RKO (cell line): ENCODE data around the gene KRTAP3-2.
"Not testable (repeated sequence)": the region's sequence is repeated elsewhere in the genome, so short reads cannot be mapped to it uniquely, and the experiment has no call there.

Experiments used
- DNase-seq: peaks from one replicate; pipeline ENCODE4 v3.0.0-alpha.2; 2016; ENCODE audit warnings: low spot score

The KRTAP3-2 gene

DNA sequence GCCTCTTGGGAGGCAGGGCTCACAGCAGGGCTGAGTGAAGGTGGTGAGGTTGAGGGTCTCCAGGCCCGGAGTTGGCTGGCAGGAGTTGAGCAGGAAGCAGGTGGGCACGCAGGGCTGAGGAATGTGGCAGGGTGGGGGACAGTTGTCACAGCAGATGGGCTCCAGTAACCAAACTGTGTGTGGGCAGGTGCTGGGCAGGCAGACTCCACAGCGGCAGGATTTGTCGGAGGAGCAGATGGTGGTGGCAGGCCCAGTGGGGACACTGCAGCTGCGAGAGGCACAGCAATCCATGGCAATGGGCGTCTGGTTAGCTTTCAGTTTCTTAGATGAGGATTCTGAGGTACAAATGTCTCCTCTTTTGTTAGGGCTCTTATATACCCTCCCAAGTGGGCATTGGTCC, at the start of gene KRTAP3-2:
Gene KRTAP3-2 (minus strand): TSS at position 344 of the 400 bp plus-strand sequence. CDS start 53 bp downstream, at position 291.
- DNase-seq = not testable (repeated sequence)

DNA sequence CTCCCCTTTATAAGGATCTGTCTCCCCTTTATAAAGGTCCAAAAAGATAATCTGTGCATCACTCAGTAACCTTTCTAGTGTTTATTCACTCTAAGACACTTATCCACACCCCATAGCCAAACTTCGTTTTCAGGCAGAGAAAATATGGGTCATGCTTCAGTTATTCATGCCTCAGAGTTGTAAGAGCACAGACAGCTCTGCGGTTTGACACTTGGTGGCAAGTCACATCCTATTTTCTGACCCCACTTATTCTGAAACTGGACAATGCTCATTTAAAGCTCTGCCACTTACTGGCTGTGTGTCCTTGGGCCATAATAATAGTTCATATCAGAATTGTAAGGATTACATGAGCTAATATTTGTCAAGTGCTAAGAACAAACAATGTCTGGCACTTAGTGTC, 49.4 kb upstream of the KRTAP3-2 start:
- peak; percentile 56 for DNase-seq

DNA sequence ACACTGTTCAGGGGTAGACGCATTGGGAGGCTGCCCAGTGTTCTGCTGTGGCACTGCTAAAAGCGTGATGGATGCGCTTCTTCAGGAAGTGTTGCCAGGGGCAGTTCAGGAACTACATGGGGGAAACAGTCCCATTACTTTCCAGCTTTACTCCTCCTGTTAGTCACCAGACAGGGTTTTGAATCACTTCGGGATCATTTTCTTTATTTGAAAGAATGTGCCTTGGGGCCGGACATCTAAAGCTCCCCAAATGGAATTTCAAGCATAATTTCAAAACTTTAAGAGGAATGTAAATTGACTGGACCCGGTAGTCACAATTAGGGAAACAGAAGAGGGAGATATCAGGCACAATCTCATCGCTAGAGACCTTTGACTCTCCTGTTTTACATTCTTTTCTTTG, 48.7 kb upstream of the KRTAP3-2 start:
- DNase-seq = no peak

DNA sequence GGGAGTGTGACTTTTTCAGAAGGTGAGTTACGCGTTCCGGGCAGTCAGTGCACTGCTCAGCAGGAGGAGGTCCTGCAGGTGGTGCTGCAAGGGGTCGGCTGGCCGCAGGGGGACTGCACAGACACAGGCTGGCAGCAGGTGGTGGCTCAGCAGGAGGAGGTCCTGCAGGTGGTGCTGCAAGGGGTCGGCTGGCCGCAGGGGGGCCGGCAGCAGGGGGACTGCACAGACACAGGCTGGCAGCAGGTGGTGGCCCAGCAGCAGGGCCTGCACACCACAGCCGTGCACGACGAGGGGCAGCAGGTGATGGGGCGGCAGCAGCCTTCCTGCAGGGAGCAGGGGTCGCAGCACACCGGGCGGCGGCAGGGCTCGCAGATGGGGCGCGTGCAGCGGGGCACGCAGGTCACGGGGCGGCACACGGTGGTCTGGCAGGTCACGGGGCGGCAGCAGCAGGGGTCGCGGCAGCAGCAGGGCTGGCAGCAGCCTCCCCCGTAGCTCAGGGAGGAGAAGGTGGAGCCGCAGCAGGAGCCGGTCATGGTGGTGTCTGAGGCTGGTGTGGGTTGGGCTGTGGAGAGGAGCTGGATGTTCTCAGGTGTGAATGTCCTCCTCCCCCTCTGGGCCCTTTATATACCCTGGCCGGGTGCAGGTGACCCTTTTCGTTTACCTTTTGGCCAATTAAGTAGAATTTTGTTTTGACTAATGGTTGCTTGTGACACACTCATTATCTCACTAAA, 47.2 kb upstream of the KRTAP3-2 start, which contains the start of gene KRTAP2-1:
Gene KRTAP2-1 (minus strand): TSS at position 582 of the 731 bp plus-strand sequence. CDS start 49 bp downstream, at position 533.
- DNase-seq = not testable (repeated sequence)

DNA sequence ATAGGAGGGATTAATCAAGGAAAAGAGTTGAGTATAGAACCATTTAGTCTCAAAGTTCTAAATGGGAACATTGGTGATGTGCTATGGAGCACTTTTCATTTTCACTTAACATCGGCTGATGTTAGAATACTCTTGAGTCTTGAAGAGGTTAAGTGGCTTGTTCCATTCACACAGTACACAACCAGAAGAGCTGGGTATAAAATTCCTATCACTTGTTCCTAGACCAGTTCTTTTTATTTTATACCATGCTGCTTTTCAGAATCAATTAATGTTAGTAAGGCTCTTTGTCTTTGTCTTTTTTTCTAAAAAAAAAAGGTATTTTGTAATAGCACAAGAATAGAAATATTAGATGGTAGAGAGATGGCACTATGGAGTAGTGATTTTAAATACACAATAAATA, 43.2 kb upstream of the KRTAP3-2 start:
- no peak for DNase-seq

DNA sequence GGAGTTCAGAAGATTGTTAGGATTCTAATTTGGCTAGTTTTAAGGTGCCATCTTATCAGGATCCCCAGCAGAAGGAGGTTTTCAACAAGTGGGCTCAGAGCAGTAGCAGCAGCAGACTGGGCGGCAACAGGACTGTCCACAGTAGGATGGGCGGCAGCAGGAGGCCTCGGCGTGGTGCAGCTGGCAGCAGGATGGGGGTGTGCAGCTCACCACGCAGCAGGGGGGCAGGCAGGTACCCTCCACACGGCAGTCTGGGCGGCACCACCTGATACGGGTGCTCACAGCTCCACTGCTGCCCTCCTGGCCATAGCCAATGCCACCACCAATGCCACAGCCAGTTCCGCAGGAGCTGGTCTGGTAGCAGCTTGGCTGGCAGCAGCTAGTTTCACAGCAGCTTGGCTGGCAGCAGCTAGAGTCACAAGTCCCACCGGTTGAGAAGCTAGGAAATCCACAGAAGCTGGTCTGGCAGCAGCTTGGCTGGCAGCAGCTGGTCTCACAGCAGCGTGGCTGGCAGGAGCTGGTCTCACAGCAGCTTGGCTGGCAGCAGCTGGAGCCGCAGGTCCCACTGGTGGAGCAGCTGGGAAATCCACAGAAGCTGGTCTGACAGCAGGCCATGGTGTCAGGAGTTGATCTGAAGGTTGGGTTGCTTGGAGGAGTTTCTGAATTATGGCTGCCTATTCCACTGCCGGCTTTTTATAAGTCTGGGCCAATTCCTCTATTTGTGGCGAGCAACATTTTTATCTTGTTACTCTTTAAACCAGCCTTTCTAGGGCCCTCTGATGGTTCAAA, 41.3 kb upstream of the KRTAP3-2 start, which contains the start of gene KRTAP1-1:
Gene KRTAP1-1 (minus strand): TSS at position 668 of the 789 bp plus-strand sequence. CDS start 53 bp downstream, at position 615.
- DNase-seq = not testable (repeated sequence)

DNA sequence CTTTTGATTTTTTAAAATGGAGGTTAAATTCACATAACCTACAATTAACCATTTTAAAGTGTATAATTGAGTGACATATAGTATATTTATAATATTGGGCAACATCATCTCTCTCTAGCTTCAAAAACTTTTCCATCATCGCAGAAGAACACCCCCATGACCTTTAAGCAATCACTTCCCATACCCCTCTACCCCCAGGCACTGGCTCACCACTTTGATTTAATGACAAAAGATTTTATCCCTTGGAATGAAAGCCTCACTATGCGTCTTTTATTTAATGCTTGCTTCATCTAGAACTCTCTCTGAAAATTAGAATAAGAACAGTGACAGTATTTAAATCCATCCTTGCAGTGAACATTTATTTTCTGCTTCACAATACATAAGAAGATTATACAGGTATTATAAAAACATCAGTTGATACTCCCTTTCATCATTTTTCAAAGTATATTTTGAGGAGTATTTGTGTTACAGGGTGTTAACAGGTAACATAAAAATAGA, 38.2 kb upstream of the KRTAP3-2 start:
- no peak for DNase-seq

DNA sequence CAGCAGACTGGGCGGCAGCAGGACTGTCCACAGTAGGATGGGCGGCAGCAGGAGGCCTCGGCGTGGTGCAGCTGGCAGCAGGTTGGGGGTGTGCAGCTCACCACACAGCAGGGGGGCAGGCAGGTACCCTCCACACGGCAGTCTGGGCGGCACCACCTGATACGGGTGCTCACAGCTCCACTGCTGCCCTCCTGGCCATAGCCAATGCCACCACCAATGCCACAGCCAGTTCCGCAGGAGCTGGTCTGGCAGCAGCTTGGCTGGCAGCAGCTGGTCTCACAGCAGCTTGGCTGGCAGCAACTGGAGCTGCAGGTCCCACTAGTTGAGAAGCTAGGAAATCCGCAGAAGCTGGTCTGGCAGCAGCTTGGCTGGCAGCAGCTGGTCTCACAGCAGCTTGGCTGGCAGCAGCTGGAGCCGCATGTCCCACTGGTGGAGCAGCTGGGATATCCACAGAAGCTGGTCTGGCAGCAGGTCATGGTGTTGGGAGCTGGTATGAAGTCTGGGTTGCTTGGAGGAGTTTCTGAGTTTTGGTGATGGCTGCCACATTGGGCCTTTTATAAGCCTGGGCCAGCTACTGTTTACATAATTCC, 34.7 kb upstream of the KRTAP3-2 start, which contains the start of gene KRTAP1-3:
Gene KRTAP1-3 (minus strand): TSS at position 529 of the 590 bp plus-strand sequence. CDS start 53 bp downstream, at position 476.
- not testable (repeated sequence) for DNase-seq

DNA sequence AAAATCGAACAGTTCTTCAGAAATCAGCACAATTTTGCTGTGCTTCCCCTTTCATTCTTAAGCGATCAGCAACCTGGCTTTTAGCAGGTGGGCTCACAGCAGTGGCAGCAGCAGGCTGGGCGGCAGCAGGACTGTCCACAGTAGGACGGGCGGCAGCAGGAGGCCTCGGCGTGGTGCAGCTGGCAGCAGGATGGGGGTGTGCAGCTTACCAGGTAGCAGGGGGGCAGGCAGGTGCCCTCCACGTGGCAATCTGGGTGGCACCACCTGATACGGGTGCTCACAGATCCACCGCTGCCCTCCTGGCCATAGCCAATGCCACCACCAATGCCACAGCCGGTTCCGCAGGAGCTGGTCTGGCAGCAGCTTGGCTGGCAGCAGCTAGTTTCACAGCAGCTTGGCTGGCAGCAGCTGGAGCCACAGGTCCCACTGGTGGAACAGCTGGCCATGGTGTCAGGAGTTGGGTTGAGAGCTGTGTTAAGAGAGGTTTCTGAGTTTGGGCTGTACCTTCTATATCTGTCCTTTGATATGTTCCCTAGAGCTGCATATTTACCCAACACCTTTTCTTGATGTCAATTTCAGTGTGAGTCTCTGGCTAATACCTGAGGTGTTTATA, 30.0 kb upstream of the KRTAP3-2 start, which contains the start of gene KRTAP1-4:
Gene KRTAP1-4 (minus strand): TSS at position 563 of the 613 bp plus-strand sequence. CDS start 117 bp downstream, at position 446.
- DNase-seq = no peak

DNA sequence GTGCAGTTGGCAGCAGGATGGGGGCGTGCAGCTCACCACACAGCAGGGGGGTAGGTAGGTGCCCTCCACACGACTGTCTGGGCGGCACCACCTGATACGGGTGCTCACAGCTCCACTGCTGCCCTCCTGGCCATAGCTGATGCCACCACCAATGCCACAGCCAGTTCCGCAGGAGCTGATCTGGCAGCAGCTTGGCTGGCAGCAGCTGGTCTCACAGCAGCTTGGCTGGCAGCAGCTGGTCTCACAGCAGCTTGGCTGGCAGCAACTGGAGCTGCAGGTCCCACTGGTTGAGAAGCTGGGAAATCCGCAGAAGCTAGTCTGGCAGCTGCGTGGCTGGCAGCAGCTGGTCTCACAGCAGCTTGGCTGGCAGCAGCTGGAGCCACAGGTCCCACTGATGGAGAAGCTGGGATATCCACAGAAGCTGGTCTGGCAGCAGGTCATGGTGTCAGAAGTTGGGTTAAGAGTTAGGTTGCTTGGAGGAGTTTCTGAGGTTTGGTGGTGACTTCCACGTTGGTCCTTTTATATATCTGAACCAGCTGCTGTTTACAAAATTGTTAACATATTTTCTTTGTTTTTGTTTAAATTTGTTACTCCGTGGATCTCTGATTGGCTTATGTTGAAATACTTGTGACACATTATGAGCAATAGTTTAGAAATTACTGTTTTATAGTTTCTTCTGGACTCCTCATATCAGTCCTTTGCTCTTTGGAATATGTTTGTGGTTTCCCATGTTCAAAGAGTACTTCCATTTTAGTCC, 27.2 kb upstream of the KRTAP3-2 start, which contains the start of gene KRTAP1-5:
Gene KRTAP1-5 (minus strand): TSS at position 494 of the 757 bp plus-strand sequence. CDS start 53 bp downstream, at position 441.
- peak; percentile 14 for DNase-seq

DNA sequence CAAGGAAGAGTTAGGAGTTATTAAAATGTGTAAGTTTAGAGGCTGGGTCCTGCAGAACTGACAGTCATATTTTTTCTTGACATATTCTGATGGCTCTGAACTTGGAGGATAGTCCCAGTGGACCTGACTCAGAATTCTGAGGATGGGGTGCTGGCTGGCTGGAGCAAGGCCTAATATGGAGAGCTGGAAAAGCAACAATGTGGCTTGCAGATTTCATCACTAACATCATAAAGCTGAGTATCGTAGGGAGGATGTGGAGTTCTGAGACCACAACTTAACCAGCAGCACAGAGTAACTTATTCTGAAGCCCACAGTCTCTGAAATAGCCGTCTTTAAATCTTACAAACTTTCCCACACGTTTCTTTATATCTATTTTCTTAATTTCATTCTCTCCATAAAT, 25.0 kb upstream of the KRTAP3-2 start:
- DNase-seq = no peak

DNA sequence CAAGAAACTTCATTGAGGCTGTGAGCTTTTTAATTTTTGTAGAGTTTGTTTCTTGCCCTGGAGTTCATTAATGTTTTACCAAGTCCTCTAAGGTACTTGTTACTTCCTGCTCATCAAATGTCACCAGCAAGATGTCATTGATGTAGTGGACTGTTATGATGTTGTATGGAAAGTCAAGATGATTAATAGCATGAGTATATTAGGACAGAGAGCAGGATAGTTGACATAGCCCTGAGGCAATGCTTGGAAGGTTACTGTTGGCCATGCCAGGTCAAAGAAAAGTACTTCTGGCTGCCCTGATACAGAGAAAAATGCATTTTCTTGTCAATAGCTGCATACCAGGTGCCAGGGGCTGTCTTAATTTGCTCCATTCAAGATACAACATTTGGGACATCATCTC, 20.6 kb upstream of the KRTAP3-2 start:
- DNase-seq = no peak

DNA sequence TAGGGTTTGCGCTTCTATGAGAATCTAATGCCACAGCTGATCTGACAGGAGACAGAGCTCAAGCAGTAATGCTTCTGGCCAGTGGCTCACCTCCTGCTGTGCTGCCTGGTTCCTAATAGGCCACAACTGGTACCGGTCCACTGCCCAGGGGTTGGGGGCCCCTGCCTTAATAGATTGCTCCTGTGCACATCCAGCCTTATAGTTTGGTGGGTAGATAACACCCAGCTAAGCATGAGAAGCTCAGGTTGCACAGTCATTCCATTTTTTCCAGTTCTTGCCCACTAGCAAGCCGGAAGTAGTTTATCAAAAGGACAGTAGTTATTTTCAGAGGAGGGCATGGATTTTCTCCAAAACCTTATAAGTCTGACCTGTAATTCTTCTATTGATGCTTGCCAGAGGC, 19.7 kb upstream of the KRTAP3-2 start:
- DNase-seq = no peak

DNA sequence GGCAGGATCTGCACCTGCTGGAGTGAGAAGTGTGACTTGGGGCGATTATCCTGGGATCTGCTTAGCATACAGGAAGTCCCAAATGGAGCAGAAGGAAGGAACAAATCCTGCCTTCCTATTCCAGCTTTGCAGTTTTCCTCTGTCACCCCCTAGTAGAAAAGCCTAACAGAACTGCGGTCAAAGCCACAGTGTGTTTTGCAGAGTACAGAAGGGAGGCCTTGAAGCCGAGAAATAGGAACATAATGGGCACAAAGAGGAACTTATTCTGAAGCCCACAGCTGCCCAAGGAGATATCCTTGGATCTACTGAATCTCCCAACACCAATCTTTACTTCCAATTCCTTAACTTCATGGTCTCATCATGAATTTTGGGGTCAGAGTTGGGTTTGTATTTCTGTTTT, 18.8 kb upstream of the KRTAP3-2 start:
- no peak for DNase-seq

DNA sequence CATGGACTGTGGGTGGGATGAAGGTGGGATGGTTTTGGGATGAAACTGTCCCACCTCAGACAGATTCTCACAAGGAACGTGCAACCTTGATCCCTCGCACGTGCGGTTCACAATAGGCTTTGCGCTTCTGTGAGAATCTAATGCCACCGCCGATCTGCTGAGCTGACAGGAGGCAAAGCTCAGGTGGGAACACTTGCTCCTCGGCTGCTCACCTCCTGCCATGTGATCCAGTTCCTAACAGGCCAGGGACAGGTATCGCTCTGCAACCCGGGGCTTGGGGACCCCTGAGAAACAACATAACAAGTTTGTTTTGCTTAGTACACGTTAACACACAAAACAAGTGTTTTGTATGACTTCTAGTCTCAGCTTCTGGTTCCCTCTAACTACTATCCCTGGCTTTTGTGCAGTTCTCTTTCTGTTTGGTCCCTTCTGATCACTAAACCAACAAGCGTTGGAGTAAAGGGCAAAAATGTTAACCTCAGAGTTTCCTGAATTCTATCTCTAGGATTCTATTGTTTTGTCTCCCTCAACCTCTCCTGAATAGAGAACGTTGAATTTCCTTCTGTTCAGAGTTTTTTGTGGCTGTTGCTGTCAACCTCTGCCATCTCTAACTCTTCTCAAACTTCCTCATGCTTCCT, 17.0 kb upstream of the KRTAP3-2 start:
- DNase-seq = no peak

DNA sequence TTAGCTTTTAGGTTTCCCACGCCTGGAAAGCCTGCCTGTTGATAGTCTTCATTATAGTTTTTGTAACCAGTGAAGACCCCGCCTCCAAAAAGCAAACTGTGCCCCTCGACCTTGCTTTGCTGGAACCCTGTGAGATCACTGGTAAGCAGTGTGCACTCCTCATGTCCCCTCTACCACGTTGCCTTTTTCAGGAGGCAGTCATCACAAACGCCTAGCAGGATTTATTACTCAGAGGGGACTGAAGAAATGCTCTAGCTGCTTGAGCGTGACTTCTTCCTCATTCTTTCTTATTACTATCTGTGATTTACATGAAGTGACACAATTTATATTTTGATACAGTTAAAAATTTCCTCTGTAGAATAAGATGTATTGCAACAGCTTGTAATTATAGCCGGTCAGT, 15.7 kb upstream of the KRTAP3-2 start:
- no peak for DNase-seq

DNA sequence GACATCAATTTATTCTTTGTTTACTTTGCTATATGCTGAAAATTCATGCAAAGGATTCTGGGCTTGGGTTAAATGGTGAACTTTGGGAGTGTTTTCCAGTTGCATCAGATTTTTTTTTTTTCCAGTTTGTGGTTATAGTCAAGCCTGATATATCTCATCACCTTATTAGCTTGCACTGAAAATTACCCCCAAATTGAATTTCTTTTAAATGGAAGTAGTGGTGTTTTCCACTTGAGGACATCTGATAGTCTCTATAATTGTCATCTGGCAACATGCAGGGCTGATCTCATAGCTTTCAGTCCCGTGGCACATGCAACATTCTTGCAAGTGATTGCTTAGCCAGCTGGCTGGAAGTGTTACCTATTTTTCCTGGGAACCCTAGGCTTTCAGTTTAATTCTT, 13.9 kb upstream of the KRTAP3-2 start:
- DNase-seq = no peak

DNA sequence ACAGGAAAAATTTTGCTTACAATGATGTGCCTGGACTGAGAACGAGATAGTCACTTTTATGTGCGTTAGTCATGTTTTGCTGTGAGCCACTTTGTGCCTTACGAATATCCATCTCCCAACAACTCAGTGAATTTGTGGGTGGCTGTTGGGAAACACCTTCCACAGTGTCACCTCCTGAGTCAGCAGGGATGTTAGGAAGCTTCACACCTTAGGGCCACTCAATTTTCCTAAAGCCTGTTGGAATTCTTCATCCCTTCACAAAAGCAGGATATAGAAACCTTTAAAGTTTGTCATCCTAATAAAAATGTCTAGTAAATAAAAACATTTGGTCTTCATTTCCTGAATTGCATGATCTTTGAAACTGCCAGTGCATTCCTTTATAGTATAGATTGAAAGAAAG, 13.5 kb upstream of the KRTAP3-2 start:
- DNase-seq = peak; percentile 18

DNA sequence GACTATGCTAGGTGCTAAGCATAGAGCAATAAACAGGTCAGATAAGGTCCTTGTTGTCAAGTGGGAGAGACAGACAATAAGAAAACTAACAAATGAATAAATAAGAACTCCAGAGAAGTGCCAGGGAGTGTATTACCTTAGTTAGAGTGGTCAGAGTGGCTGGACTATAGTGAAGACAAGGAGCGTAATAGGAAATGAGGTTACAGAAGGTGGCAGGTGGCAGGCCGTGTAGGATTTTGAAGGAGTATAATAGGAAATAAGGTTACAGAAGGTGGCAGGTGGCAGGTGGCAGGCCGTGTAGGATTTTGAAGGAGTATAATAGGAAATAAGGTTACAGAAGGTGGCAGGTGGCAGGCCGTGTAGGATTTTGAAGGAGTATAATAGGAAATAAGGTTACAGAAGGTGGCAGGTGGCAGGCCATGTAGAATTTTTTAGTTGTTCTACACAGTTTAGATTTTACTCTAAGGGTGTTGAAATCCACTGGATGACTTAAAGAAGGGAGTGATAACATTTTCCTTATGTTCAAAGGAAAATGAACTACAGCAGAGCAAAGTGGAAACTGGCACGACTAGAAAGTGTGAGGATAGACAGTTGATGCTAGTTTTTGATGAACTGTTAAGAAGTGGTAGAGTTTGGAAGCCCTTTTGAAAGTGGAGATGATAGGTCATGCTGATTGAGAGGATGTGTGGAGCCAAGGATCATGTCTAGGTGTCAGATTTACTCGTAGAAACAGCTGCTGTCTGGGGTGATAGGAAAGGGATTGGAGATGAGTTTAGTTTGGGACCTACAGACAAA, 12.8 kb upstream of the KRTAP3-2 start:
- no peak for DNase-seq
